ENCODE measurements around the gene KRTAP6-2. TPM values are rescaled to one million over a fixed set of nuclear protein-coding genes. Genes with fewer than 3 reads are reported as not detected.

The KRTAP6-2 gene
- total and polyA plus RNA-seq, 10 of the 15 experiments (the other 5 are each of a cell fraction or from before 2014, with no cell fraction given): not detected

DNA sequence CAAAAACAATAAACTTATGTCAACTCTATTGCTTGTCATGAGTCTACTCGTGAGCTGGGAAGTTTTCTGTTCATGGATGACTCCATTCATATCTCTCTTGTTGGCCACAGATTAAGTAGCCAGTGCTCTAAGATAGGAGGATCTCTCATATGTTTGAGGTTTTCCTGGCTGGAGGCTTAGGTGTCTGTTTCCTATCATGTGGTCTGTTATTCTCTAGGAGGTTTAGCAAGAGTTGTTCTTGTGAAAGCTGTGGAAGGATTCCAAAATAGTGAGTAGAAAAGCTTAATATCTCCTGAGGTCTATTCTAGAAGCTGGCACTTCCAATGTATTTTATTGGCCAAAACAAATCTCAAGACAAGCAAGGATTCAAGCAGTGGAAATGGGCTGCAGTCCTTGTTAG lies 30.5 kb upstream of the KRTAP6-2 start:
- Histone ChIP-seq H3K4me2 (ENCODE audit: control insufficient read depth, insufficient read depth) (no peak overlapping the region), H3K27me3 (replicated peaks in 1 of 2; ENCODE audit: control insufficient read depth in 2 of 2, insufficient read depth in 2 of 2, low read length in 1 of 2) (no peaks in the 10 kb centered on the region), H3K9me3 (replicated peaks; ENCODE audit: control insufficient read depth, insufficient read depth, low read length) (no peaks in the 10 kb centered on the region; the same call in 2 of the 3 replicates), H3K36me3 (ENCODE audit: control insufficient read depth in 2 of 2, insufficient read depth in 2 of 2, low read length in 1 of 2) (no peaks in the 10 kb centered on the region), H4K20me1 (ENCODE audit: control insufficient read depth, insufficient read depth) (no peaks in the 10 kb centered on the region), H3K27ac (ENCODE audit: control insufficient read depth, insufficient read depth) (no peak overlapping the region), H3K4me1 (ENCODE audit: control insufficient read depth, insufficient read depth, low read length) (no peaks in the 10 kb centered on the region), H2AFZ (ENCODE audit: control insufficient read depth, low read depth, low read length) (no peak overlapping the region), H3K79me2 (ENCODE audit: control insufficient read depth, insufficient read depth, low read length) (no peaks in the 10 kb centered on the region), H3K4me3 (no peak overlapping the region), H3K9ac (ENCODE audit: control insufficient read depth, insufficient read depth, low read length) (no peak overlapping the region)
- ChIA-PET CTCF (no interaction called here), RAD21 (ENCODE audit: unreplicated experiment) (no interaction called here), SMC1A (ENCODE audit: uncharacterized antibody, unreplicated experiment) (interaction anchor here (0.6 kb wide), 1 partner anchor 660 kb away, joined by 3 read pairs; no protein-coding TSS in a partner anchor), POLR2A (no interaction called here)
- intact Hi-C loops (cut with micrococcal nuclease; ENCODE audit: unreplicated experiment): no loop called here
- ATAC-seq (no peak), DNase-seq (ENCODE audit: low read depth, low spot score) (no peak), FAIRE-seq (no peak)
- in situ Hi-C loops (cut with MboI): no loop called here
- no TSS peak for BruUV-seq (replicated peaks)
- WGBS (ENCODE audit: insufficient coverage, insufficient replicate concordance, low lambda C conversion rate, missing lambda C conversion rate): 0% methylated on average over 1 of the region's 1 CpG
- no peak for TF ChIP-seq TBL1XR1 (IDR thresholded peaks at IDR 0.05; ENCODE audit: low read depth, low read length)

DNA sequence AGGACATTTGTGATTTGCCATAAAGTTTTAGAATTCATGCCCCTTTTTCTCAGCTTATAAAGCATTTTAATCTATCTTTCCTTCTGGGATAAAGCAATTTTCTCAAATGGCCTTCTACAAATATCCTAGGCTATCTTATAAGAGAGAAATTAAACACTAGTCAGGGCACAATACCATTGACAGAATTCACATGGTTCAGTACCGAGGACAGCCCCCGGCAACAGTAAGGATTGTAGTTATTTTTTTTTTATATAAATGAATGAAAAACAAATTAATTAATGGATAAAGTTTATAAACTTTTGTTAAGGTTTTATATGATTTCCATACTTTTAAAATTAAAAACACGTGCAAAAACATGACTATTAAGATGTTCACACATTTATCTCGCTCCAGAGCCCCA lies 29.4 kb upstream of the KRTAP6-2 start:
- H2AFZ ChIP-seq (ENCODE audit: control insufficient read depth, low read depth, low read length): no peak overlapping the region
- H3K36me3 ChIP-seq (ENCODE audit: control insufficient read depth in 2 of 2, insufficient read depth in 2 of 2, low read length in 1 of 2): no peaks in the 10 kb centered on the region
- no peaks in the 10 kb centered on the region for H3K4me1 ChIP-seq (ENCODE audit: control insufficient read depth, insufficient read depth, low read length)
- in situ Hi-C loops (cut with MboI) (no loop called here), intact Hi-C loops (cut with micrococcal nuclease; ENCODE audit: unreplicated experiment) (no loop called here)
- no peak overlapping the region for H3K4me3 ChIP-seq
- TF ChIP-seq NR2F1 (conservative IDR thresholded peaks at IDR 0.05) (no peak), DPF2 (IDR thresholded peaks at IDR 0.05) (no peak), RUNX3 (IDR thresholded peaks at IDR 0.05; ENCODE audit: low read length) (no peak), EGR1 (IDR thresholded peaks at IDR 0.05; ENCODE audit: borderline replicate concordance in 1 of 2, low read depth in 2 of 2, low read length in 2 of 2) (no peak), SREBF2 (IDR thresholded peaks at IDR 0.05; ENCODE audit: low read length) (no peak), MEF2A (IDR thresholded peaks at IDR 0.05; ENCODE audit: insufficient read depth, low read depth, low read length) (no peak), HCFC1 (IDR thresholded peaks at IDR 0.05; ENCODE audit: low read length) (no peak), IKZF1 (conservative IDR thresholded peaks at IDR 0.05) (no peak)
- H3K9ac ChIP-seq (ENCODE audit: control insufficient read depth, insufficient read depth, low read length): no peak overlapping the region
- H3K9me3 ChIP-seq (replicated peaks; ENCODE audit: control insufficient read depth, insufficient read depth, low read length): no peaks in the 10 kb centered on the region; the same call in 2 of the 3 replicates
- H3K27me3 ChIP-seq (replicated peaks in 1 of 2; ENCODE audit: control insufficient read depth in 2 of 2, insufficient read depth in 2 of 2, low read length in 1 of 2): no peaks in the 10 kb centered on the region
- DNase-seq (ENCODE audit: low read depth, low spot score) (no peak), ATAC-seq (no peak), FAIRE-seq (no peak)
- ChIA-PET POLR2A (no interaction called here), RAD21 (ENCODE audit: unreplicated experiment) (no interaction called here), CTCF (no interaction called here), SMC1A (ENCODE audit: uncharacterized antibody, unreplicated experiment) (interaction anchor here (0.6 kb wide), 1 partner anchor 292 kb away, joined by 3 read pairs; no protein-coding TSS in a partner anchor)
- H3K4me2 ChIP-seq (ENCODE audit: control insufficient read depth, insufficient read depth): no peak overlapping the region
- no peaks in the 10 kb centered on the region for H4K20me1 ChIP-seq (ENCODE audit: control insufficient read depth, insufficient read depth)
- H3K27ac ChIP-seq (ENCODE audit: control insufficient read depth, insufficient read depth): no peak overlapping the region
- no TSS peak for BruUV-seq (replicated peaks)
- H3K79me2 ChIP-seq (ENCODE audit: control insufficient read depth, insufficient read depth, low read length): no peaks in the 10 kb centered on the region
- WGBS (ENCODE audit: insufficient coverage, insufficient replicate concordance, low lambda C conversion rate, missing lambda C conversion rate): 43% methylated on average over 4 of the region's 4 CpGs

Measured in GM12878 (cell line).